ENCODE data around the gene RPL28. TPM values are rescaled to one million over a fixed set of nuclear protein-coding genes. Genes with fewer than 3 reads are reported as not detected.

Gene RPL28
- total and polyA plus RNA-seq, 2 of the 13 experiments (the other 11 are each of a cell fraction or from before 2014, with no cell fraction given): 105 to 420 TPM

DNA sequence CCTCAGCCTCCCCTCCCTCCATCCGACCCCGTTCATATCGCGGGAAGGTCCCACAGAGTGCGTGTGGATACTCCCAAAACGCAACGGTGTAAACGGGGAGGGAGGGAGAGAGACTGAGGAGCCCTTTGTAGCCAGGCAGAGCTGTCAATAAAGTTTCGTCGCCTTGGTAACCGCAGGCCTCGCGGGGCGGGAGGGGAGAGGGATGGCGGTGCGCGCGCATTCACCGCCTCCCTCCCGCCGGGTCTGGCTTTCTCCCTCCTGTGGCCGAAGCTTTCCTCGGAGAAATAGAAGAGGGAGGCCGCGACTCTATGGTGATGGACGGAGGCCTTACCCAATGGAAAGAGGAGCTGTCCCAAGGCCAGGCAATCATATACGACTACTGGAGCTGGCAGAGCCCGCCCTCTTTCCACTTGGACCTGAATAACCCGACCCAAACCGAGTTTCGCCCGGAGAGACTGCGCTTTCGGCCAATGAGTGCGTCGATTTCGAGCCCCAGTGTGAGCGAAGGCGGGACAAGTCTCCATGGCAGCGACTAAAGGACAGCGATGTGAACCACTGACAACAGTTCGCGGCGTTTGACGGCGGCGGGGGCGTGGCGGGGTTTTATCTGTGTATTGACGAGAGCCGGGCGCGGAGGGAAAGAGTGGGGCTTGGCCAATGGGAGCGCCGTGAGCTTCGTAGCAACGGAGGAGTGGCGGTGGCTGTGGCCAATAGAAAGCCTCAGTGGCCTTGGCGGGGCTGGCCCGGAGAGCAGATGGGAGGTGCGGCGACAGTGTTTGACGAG, 46.4 kb upstream of the RPL28 start, which contains the start of gene KMT5C (continued):
- TF ChIP-seq, protein P1, sequence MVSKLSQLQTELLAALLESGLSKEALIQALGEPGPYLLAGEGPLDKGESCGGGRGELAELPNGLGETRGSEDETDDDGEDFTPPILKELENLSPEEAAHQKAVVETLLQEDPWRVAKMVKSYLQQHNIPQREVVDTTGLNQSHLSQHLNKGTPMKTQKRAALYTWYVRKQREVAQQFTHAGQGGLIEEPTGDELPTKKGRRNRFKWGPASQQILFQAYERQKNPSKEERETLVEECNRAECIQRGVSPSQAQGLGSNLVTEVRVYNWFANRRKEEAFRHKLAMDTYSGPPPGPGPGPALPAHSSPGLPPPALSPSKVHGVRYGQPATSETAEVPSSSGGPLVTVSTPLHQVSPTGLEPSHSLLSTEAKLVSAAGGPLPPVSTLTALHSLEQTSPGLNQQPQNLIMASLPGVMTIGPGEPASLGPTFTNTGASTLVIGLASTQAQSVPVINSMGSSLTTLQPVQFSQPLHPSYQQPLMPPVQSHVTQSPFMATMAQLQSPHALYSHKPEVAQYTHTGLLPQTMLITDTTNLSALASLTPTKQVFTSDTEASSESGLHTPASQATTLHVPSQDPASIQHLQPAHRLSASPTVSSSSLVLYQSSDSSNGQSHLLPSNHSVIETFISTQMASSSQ (IDR thresholded peaks at IDR 0.05; ENCODE audit: low read depth): no peak
- TF ChIP-seq, protein P1 (CRISPR knock-in tag; IDR thresholded peaks at IDR 0.05; ENCODE audit: borderline replicate concordance): no peak; the same call in 1 of the 2 replicates
- TF ChIP-seq ZFAT (CRISPR knock-in tag; conservative IDR thresholded peaks at IDR 0.05) (no peak), MAZ (IDR thresholded peaks at IDR 0.05; ENCODE audit: borderline replicate concordance, low read depth, low read length) (peak; percentile 93), MAZ (CRISPR knock-in tag; IDR thresholded peaks at IDR 0.05; ENCODE audit: low read depth) (peak; percentile 80; the same call in 1 of the 2 replicates), ATF7 (IDR thresholded peaks at IDR 0.05) (no peak), ATF7 (CRISPR knock-in tag; IDR thresholded peaks at IDR 0.05) (no peak), ZNF670 (CRISPR knock-in tag; IDR thresholded peaks at IDR 0.05; ENCODE audit: borderline replicate concordance) (no peak), ZNF773 (CRISPR knock-in tag; IDR thresholded peaks at IDR 0.05; ENCODE audit: borderline replicate concordance) (no peak), ZBTB21 (CRISPR knock-in tag; IDR thresholded peaks at IDR 0.05) (no peak), ZNF282 (IDR thresholded peaks at IDR 0.05; ENCODE audit: partially characterized antibody) (no peak), ZNF709 (CRISPR knock-in tag; IDR thresholded peaks at IDR 0.05) (no peak), NFRKB (IDR thresholded peaks at IDR 0.05) (no peak), NPAS2 (CRISPR knock-in tag; IDR thresholded peaks at IDR 0.05; ENCODE audit: borderline replicate concordance) (no peak), ZNF589 (CRISPR knock-in tag; conservative IDR thresholded peaks at IDR 0.05) (no peak)
- TF ChIP-seq, protein P2, sequence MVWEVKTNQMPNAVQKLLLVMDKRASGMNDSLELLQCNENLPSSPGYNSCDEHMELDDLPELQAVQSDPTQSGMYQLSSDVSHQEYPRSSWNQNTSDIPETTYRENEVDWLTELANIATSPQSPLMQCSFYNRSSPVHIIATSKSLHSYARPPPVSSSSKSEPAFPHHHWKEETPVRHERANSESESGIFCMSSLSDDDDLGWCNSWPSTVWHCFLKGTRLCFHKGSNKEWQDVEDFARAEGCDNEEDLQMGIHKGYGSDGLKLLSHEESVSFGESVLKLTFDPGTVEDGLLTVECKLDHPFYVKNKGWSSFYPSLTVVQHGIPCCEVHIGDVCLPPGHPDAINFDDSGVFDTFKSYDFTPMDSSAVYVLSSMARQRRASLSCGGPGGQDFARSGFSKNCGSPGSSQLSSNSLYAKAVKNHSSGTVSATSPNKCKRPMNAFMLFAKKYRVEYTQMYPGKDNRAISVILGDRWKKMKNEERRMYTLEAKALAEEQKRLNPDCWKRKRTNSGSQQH (CRISPR knock-in tag; IDR thresholded peaks at IDR 0.05; ENCODE audit: low read depth): no peak
- TF ChIP-seq, protein P3, sequence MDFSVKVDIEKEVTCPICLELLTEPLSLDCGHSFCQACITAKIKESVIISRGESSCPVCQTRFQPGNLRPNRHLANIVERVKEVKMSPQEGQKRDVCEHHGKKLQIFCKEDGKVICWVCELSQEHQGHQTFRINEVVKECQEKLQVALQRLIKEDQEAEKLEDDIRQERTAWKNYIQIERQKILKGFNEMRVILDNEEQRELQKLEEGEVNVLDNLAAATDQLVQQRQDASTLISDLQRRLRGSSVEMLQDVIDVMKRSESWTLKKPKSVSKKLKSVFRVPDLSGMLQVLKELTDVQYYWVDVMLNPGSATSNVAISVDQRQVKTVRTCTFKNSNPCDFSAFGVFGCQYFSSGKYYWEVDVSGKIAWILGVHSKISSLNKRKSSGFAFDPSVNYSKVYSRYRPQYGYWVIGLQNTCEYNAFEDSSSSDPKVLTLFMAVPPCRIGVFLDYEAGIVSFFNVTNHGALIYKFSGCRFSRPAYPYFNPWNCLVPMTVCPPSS (IDR thresholded peaks at IDR 0.05): no peak
- TF ChIP-seq, protein P4, sequence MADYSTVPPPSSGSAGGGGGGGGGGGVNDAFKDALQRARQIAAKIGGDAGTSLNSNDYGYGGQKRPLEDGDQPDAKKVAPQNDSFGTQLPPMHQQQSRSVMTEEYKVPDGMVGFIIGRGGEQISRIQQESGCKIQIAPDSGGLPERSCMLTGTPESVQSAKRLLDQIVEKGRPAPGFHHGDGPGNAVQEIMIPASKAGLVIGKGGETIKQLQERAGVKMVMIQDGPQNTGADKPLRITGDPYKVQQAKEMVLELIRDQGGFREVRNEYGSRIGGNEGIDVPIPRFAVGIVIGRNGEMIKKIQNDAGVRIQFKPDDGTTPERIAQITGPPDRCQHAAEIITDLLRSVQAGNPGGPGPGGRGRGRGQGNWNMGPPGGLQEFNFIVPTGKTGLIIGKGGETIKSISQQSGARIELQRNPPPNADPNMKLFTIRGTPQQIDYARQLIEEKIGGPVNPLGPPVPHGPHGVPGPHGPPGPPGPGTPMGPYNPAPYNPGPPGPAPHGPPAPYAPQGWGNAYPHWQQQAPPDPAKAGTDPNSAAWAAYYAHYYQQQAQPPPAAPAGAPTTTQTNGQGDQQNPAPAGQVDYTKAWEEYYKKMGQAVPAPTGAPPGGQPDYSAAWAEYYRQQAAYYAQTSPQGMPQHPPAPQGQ (CRISPR knock-in tag; IDR thresholded peaks at IDR 0.05; ENCODE audit: borderline replicate concordance): no peak

Data from HepG2 (cell line).